Measurements from ENCODE around the gene CEACAM19. TPM values are rescaled to one million over a fixed set of nuclear protein-coding genes. Genes with fewer than 3 reads are reported as not detected.

Gene CEACAM19
- total and polyA plus RNA-seq, 2 of the 13 experiments (the other 11 are each of a cell fraction or from before 2014, with no cell fraction given), result 1.3 to 4.0 TPM

DNA sequence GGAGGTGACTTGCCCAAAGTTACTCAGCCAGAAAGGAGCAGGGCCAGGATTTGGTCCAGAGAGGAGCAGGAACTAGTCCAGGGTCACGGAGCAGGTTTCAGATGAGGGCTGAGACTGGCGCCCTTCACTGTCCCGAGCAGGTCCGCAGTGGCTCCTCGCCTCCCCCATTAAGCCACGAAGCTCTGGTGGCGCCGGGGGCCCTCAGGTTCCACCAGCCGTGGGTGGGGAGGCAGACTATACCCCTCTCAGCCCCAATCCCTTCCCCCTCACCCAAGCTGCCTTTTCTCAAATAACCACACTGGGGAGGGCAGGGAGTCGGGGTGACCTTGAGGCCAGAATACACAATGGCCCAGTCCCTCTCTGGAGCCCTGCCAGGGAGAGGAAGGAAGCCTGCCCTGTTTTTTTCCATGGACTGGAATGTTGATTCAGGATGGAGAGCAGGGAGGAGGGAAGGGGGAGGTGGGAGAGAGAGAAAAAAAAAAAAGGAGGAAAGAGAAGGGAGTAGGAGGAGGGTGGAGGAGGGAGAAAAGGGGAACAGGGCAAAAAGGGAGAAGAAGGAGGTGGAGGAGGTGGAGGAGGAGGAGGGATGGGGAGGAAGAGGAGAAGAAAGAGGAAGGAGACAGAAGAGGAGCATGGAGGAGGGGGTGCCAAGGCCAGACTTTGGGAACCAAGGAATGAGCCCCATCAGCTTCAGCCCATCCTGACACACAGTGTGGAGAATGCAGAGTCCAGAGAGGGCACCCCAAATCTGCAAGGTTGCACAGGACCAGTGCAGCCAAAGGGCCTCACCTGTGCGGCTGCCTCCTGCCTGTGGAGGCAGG, 47.4 kb downstream of the CEACAM19 start:
- Histone ChIP-seq H2AFZ (ENCODE audit: low read length) (no peak overlapping the region), H3K79me2 (ENCODE audit: insufficient read depth, low read length) (peaks cover 22% of the 10 kb centered on the region), H3K27me3 (ENCODE audit: control insufficient read depth in 1 of 2, insufficient read depth in 2 of 2, low read length in 2 of 2) (no peaks in the 10 kb centered on the region; a peak in 1 of 5 replicates), H3K36me3 (replicated peaks in 1 of 2; ENCODE audit: control insufficient read depth in 1 of 2, insufficient read depth in 2 of 2, low read length in 2 of 2) (peaks cover 7 to 13% of the 10 kb centered on the region in 2 experiments), H3K9ac (ENCODE audit: insufficient read depth, low read depth, low read length) (peak overlapping the region; percentile 95), H3K4me1 (ENCODE audit: insufficient read depth, low read length) (peaks cover 75% of the 10 kb centered on the region), H3K9me3 (ENCODE audit: low read length) (peaks cover 13% of the 10 kb centered on the region), H3K4me3 (replicated peaks in 1 of 3; ENCODE audit: insufficient read depth in 1 of 3, low read depth in 2 of 3, low read length in 3 of 3) (peak overlapping the region; percentile 62 to 82 (median 66)), H3K27ac (ENCODE audit: extremely low read length, insufficient read depth, low read length) (peak overlapping the region; percentile 95), H3K4me2 (ENCODE audit: low read depth, low read length) (peak overlapping the region; percentile 88), H4K20me1 (ENCODE audit: insufficient read depth, low read length) (no peaks in the 10 kb centered on the region)
- POLR2A ChIA-PET, result interaction anchor here (0.7 to 8.0 kb wide), 26 partner anchors 9 to 227 kb away, joined by 3 to 94 read pairs (median 4); partner anchors contain the start of genes APOC2, APOE, BCAM and BCL3
- peak; percentile 98 for DNase-seq (ENCODE audit: low spot score)
- peak; percentile 75 for ATAC-seq
- CTCF ChIA-PET (ENCODE audit: low intra/inter-chr PET ratio, low total read pairs), result interaction anchor here (1.1 kb wide), 1 partner anchor 29 kb away, joined by 3 read pairs; no protein-coding TSS in a partner anchor
- in situ Hi-C loops (cut with HindIII; ENCODE audit: extremely low pct_ligation_motif_present, low pct_unique_long_range_greater_than_20kb) (no loop called here), intact Hi-C loops (cut with micrococcal nuclease; ENCODE audit: unreplicated experiment) (loop anchor here (2.0 kb wide), 1 partner anchor 24 kb away; no protein-coding TSS in a partner anchor)
- 0% methylated on average over 6 of the region's 11 CpGs for WGBS (ENCODE audit: low lambda C conversion rate)
- TSS peak; percentile 72 for BruUV-seq (replicated peaks)
- peak; percentile 94 for FAIRE-seq
- TF ChIP-seq TCF7 (IDR thresholded peaks at IDR 0.05; ENCODE audit: low read depth) (no peak; the same call in 1 of the 2 replicates), ZNF550 (CRISPR knock-in tag; IDR thresholded peaks at IDR 0.05; ENCODE audit: borderline replicate concordance) (no peak), ZNF790 (CRISPR knock-in tag; IDR thresholded peaks at IDR 0.05; ENCODE audit: borderline replicate concordance) (no peak), LRRFIP1 (CRISPR knock-in tag; conservative IDR thresholded peaks at IDR 0.05) (no peak), SMARCC2 (IDR thresholded peaks at IDR 0.05) (no peak), ZNF558 (CRISPR knock-in tag; IDR thresholded peaks at IDR 0.05; ENCODE audit: borderline replicate concordance) (no peak; the same call in 1 of the 2 replicates), PHF21A (CRISPR knock-in tag; IDR thresholded peaks at IDR 0.05) (peak; percentile 92), ZNF101 (CRISPR knock-in tag; IDR thresholded peaks at IDR 0.05; ENCODE audit: borderline replicate concordance, low read depth) (no peak), JUND (CRISPR knock-in tag; IDR thresholded peaks at IDR 0.05) (no peak), EZH2 (conservative IDR thresholded peaks at IDR 0.05; ENCODE audit: low read depth, low read length) (no peak), SRY (CRISPR knock-in tag; IDR thresholded peaks at IDR 0.05) (0 out of 2 replicates have a peak, but pooled peaks have one; percentile 34), FOXK2 (IDR thresholded peaks at IDR 0.05) (no peak), ZNF839 (CRISPR knock-in tag; IDR thresholded peaks at IDR 0.05; ENCODE audit: borderline replicate concordance) (0 out of 2 replicates have a peak, but pooled peaks have one; percentile 60)
- TF ChIP-seq, protein P1, sequence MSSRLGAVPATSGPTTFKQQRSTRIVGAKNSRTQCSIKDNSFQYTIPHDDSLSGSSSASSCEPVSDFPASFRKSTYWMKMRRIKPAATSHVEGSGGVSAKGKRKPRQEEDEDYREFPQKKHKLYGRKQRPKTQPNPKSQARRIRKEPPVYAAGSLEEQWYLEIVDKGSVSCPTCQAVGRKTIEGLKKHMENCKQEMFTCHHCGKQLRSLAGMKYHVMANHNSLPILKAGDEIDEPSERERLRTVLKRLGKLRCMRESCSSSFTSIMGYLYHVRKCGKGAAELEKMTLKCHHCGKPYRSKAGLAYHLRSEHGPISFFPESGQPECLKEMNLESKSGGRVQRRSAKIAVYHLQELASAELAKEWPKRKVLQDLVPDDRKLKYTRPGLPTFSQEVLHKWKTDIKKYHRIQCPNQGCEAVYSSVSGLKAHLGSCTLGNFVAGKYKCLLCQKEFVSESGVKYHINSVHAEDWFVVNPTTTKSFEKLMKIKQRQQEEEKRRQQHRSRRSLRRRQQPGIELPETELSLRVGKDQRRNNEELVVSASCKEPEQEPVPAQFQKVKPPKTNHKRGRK (CRISPR knock-in tag; IDR thresholded peaks at IDR 0.05), result peak; percentile 93
- TF ChIP-seq, protein P2, sequence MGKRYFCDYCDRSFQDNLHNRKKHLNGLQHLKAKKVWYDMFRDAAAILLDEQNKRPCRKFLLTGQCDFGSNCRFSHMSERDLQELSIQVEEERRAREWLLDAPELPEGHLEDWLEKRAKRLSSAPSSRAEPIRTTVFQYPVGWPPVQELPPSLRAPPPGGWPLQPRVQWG (CRISPR knock-in tag; IDR thresholded peaks at IDR 0.05; ENCODE audit: borderline replicate concordance, low read depth), result no peak
